Natural killer cell (primary cell): ENCODE data around the gene CDCA3. TPM values are rescaled to one million over a fixed set of nuclear protein-coding genes. Genes with fewer than 3 reads are reported as not detected.
"Not testable (repeated sequence)": the region's sequence is repeated elsewhere in the genome, so short reads cannot be mapped to it uniquely, and the experiment has no call there.

Source experiments
- ATAC-seq, 3 donors: fragments of 150-1000 bp in 2 of 3; fragments of 200-7000 bp in 1 of 3; cut with Tn5 transposase; 1 replicate in 1 of 3; 2 replicates in 2 of 3; pipeline ENCODE4 v1.10.0; 2021; ENCODE audit warnings: mild to moderate bottlenecking in 2 of 3, moderate library complexity in 2 of 3
- DNase-seq, 2 donors: peaks; one replicate each; pipeline versions ENCODE4 v3.0.0 to v3.0.0-alpha.2; 2013 to 2021; ENCODE audit warnings: mixed read lengths in 1 of 2
- H3K27ac ChIP-seq: one replicate; pipeline ENCODE4 v1.5.1; 2013; ENCODE audit warnings: mild to moderate bottlenecking, low read length
- H3K27me3 ChIP-seq: one replicate; pipeline ENCODE4 v1.6.1; 2013; ENCODE audit warnings: low read length; ENCODE audit not compliant: control insufficient read depth, insufficient read depth
- H3K36me3 ChIP-seq: one replicate; pipeline ENCODE4 v1.6.1; 2013; ENCODE audit warnings: low read length; ENCODE audit not compliant: control insufficient read depth, insufficient read depth
- H3K4me1 ChIP-seq: one replicate; pipeline ENCODE4 v1.6.1; 2013; ENCODE audit warnings: low read length; ENCODE audit not compliant: control insufficient read depth, insufficient read depth
- H3K4me3 ChIP-seq: one replicate; pipeline ENCODE4 v1.5.1; 2013; ENCODE audit warnings: low read length
- H3K9me3 ChIP-seq: one replicate; pipeline ENCODE4 v1.6.1; 2013; ENCODE audit warnings: low read length; ENCODE audit not compliant: control insufficient read depth, insufficient read depth
- H3K27ac Mint-ChIP-seq, 2 donors: one replicate each; pipeline ENCODE4 v1.8.0; 2022; ENCODE audit warnings: mild to moderate bottlenecking in 2 of 2, mixed read lengths in 2 of 2, moderate library complexity in 1 of 2
- H3K27me3 Mint-ChIP-seq, 2 donors: one replicate each; pipeline ENCODE4 v1.8.0; 2022; ENCODE audit warnings: low read depth in 2 of 2, mixed read lengths in 2 of 2
- H3K36me3 Mint-ChIP-seq: one replicate; pipeline ENCODE4 v1.8.0; 2022; ENCODE audit warnings: mixed read lengths
- H3K4me1 Mint-ChIP-seq, 2 donors: one replicate each; pipeline ENCODE4 v1.8.0; 2022; ENCODE audit warnings: mixed read lengths in 2 of 2
- H3K4me3 Mint-ChIP-seq: one replicate; pipeline ENCODE4 v1.8.0; 2022; ENCODE audit warnings: mild to moderate bottlenecking, moderate library complexity, mixed read lengths
- H3K9me3 Mint-ChIP-seq, 2 donors: one replicate each; pipeline ENCODE4 v1.8.0; 2022; ENCODE audit warnings: mixed read lengths in 2 of 2
- WGBS: methylation state at CpG from one replicate; pipeline ENCODE4 v1.1.7; 2013; ENCODE audit warnings: missing lambda C conversion rate; ENCODE audit not compliant: insufficient coverage; 5-methylcytosine and 5-hydroxymethylcytosine counted together
- intact Hi-C: fragments of 100-400 bp; cut with micrococcal nuclease; formaldehyde crosslinking; loops from one replicate; pipeline ENCODE4 v1.14.2; 2022
- total RNA-seq, 4 donors: library from RNA; stranded (reverse); fragments of 120-200 nt in 1 of 4; gene quantifications; one replicate each; pipeline versions ENCODE4 v1.2.3 to v1.2.4, GENCODE V29; 2013 to 2022
- TF ChIP-seq, protein P1 (sequence below): fragments of 200-600 bp; IDR thresholded peaks from one replicate; pipeline ENCODE4 v1.8.0; 2022; ENCODE audit warnings: antibody characterized with exemption

CDCA3 gene
- total RNA-seq, 3 donors from 2014 or later (not counting 1 experiment from before 2014, with no cell fraction given): 1.4 to 3.3 (median 1.4) TPM

DNA sequence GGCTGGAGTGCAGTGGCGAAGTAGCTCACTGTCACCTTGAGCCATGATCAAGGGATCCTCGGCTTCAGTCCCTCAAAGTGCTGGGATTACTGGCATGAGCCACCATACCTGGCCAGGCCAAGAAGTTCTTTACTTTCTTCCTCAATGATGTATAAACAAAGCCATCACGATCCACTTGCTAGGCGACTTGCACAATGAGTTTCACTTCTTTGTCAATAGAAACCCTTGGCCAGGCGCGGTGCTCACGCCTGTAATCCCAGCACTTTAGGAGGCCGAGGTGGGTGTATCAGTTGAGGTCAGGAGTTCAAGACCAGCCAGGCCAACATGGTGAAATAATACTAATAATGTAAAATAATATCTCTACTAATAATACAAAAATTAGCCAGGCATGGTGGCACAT lies 36.4 kb upstream of the CDCA3 start:
- Histone ChIP-seq H3K27ac (no peak overlapping the region), H3K36me3 (peaks cover 2% of the 10 kb centered on the region), H3K4me3 (no peak overlapping the region), H3K9me3 (no peaks in the 10 kb centered on the region), H3K4me1 (peaks cover 14% of the 10 kb centered on the region), H3K27me3 (no peaks in the 10 kb centered on the region)
- Mint-ChIP-seq H3K4me1 (peaks cover 11 to 15% of the 10 kb centered on the region in 2 donors), H3K27ac (no peak overlapping the region), H3K36me3 (no peaks in the 10 kb centered on the region), H3K27me3 (no peaks in the 10 kb centered on the region), H3K9me3 (no peaks in the 10 kb centered on the region), H3K4me3 (no peak overlapping the region)
- DNase-seq (no peak), ATAC-seq (no peak)
- WGBS: 92% methylated on average over 7 of the region's 8 CpGs
- intact Hi-C loops: no loop called here
- TF ChIP-seq, protein P1, sequence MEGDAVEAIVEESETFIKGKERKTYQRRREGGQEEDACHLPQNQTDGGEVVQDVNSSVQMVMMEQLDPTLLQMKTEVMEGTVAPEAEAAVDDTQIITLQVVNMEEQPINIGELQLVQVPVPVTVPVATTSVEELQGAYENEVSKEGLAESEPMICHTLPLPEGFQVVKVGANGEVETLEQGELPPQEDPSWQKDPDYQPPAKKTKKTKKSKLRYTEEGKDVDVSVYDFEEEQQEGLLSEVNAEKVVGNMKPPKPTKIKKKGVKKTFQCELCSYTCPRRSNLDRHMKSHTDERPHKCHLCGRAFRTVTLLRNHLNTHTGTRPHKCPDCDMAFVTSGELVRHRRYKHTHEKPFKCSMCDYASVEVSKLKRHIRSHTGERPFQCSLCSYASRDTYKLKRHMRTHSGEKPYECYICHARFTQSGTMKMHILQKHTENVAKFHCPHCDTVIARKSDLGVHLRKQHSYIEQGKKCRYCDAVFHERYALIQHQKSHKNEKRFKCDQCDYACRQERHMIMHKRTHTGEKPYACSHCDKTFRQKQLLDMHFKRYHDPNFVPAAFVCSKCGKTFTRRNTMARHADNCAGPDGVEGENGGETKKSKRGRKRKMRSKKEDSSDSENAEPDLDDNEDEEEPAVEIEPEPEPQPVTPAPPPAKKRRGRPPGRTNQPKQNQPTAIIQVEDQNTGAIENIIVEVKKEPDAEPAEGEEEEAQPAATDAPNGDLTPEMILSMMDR: no peak

GRCh38 chr12:6886206-6886999 lies 35.3 kb upstream of the CDCA3 start:
- H3K27me3 ChIP-seq, H3K27me3 Mint-ChIP-seq, H3K9me3 Mint-ChIP-seq, H3K36me3 Mint-ChIP-seq, DNase-seq, H3K4me1 ChIP-seq, H3K36me3 ChIP-seq, H3K9me3 ChIP-seq, H3K4me3 Mint-ChIP-seq, H3K4me3 ChIP-seq, ATAC-seq, H3K27ac ChIP-seq, H3K27ac Mint-ChIP-seq, intact Hi-C loops: not testable (repeated sequence)
- peaks cover 6 to 10% of the 10 kb centered on the region in 2 donors for H3K4me1 Mint-ChIP-seq
- WGBS: 82% methylated on average over 8 of the region's 15 CpGs

- no peak overlapping the region for H3K27ac ChIP-seq
- no peak for ATAC-seq
- no peak overlapping the region for H3K4me3 Mint-ChIP-seq
- DNase-seq: no peak
- H3K9me3 ChIP-seq: no peaks in the 10 kb centered on the region
- H3K9me3 Mint-ChIP-seq: no peaks in the 10 kb centered on the region
- 93% methylated on average over 22 of the region's 22 CpGs for WGBS
- H3K4me1 ChIP-seq: no peaks in the 10 kb centered on the region
- H3K27me3 ChIP-seq: no peaks in the 10 kb centered on the region
- no peaks in the 10 kb centered on the region for H3K4me1 Mint-ChIP-seq
- no peaks in the 10 kb centered on the region for H3K27me3 Mint-ChIP-seq
- no peaks in the 10 kb centered on the region for H3K36me3 Mint-ChIP-seq
- no peak overlapping the region for H3K27ac Mint-ChIP-seq
- peaks cover 2% of the 10 kb centered on the region for H3K36me3 ChIP-seq
- intact Hi-C loops: no loop called here
- TF ChIP-seq, protein P1: no peak
- H3K4me3 ChIP-seq: no peak overlapping the region
Observed at GRCh38 chr12:6884539-6884938, 33.5 kb upstream of the CDCA3 start.

GRCh38 chr12:6883683-6884082 lies 32.6 kb upstream of the CDCA3 start:
- Mint-ChIP-seq H3K4me3 (no peak overlapping the region), H3K9me3 (no peaks in the 10 kb centered on the region), H3K4me1 (no peaks in the 10 kb centered on the region), H3K27me3 (no peaks in the 10 kb centered on the region), H3K27ac (no peak overlapping the region), H3K36me3 (no peaks in the 10 kb centered on the region)
- Histone ChIP-seq H3K4me1 (no peaks in the 10 kb centered on the region), H3K9me3 (no peaks in the 10 kb centered on the region), H3K4me3 (no peak overlapping the region), H3K36me3 (peaks cover 2% of the 10 kb centered on the region), H3K27me3 (no peaks in the 10 kb centered on the region), H3K27ac (no peak overlapping the region)
- ATAC-seq (no peak), DNase-seq (no peak)
- TF ChIP-seq, protein P1: no peak
- 97% methylated on average over 11 of the region's 11 CpGs for WGBS
- intact Hi-C loops: no loop called here
